Nephron (organoid): ENCODE measurements around the gene ZNF276.

Experiments
- H3K27ac Mint-ChIP-seq, 3 experiments: 2 replicates each; pipeline ENCODE4 v1.8.0; 2020; ENCODE audit warnings: mixed read lengths in 3 of 3, mild to moderate bottlenecking in 2 of 3, moderate library complexity in 1 of 3
- H3K27me3 Mint-ChIP-seq: 2 replicates; pipeline ENCODE4 v1.8.0; 2021; ENCODE audit warnings: low read depth, mild to moderate bottlenecking, moderate library complexity, mixed read lengths
- H3K36me3 Mint-ChIP-seq: 2 replicates; pipeline ENCODE4 v1.8.0; 2020; ENCODE audit warnings: low read depth, mixed read lengths
- H3K4me1 Mint-ChIP-seq: 2 replicates; pipeline ENCODE4 v1.8.0; 2020; ENCODE audit warnings: mixed read lengths
- H3K4me3 Mint-ChIP-seq, 3 experiments: 2 replicates each; pipeline ENCODE4 v1.8.0; 2020; ENCODE audit warnings: mild to moderate bottlenecking in 3 of 3, mixed read lengths in 3 of 3, moderate library complexity in 2 of 3
- H3K9me3 Mint-ChIP-seq: 2 replicates; pipeline ENCODE4 v1.8.0; 2020; ENCODE audit warnings: mixed read lengths
- TF ChIP-seq, protein P1 (sequence below), 3 experiments: fragments of 200-600 bp; sonication (generic); IDR thresholded peaks; one replicate each; pipeline ENCODE4 v1.5.0; 2021; ENCODE audit warnings: antibody characterized with exemption in 3 of 3; ENCODE audit not compliant: unreplicated experiment in 3 of 3

The ZNF276 gene

DNA sequence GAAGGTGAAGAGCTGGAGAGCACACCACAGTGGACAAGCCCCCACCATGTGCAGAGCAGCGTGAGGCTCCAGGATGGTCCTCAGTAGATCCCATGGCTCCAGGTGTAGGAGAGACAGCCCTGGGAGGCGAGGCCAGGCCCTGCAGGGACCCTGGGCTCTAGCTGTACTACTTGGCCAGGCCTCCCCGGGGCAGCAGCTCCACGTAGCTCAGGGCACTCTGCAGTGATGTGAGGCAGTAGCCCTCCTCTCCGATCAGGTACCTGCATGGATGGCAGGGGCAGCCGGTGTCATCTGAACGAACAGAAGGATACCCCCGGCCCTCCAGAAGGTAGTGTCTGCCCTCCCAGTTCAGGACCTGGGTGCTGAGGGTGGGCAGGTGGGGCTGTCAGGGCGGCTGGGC lies 13.6 kb upstream of the ZNF276 start:
- Mint-ChIP-seq H3K27me3 (peaks cover 13% of the 10 kb centered on the region), H3K4me1 (no peaks in the 10 kb centered on the region), H3K36me3 (no peaks in the 10 kb centered on the region), H3K9me3 (no peaks in the 10 kb centered on the region), H3K27ac (no peak overlapping the region), H3K4me3 (no peak overlapping the region)
- TF ChIP-seq, protein P1, sequence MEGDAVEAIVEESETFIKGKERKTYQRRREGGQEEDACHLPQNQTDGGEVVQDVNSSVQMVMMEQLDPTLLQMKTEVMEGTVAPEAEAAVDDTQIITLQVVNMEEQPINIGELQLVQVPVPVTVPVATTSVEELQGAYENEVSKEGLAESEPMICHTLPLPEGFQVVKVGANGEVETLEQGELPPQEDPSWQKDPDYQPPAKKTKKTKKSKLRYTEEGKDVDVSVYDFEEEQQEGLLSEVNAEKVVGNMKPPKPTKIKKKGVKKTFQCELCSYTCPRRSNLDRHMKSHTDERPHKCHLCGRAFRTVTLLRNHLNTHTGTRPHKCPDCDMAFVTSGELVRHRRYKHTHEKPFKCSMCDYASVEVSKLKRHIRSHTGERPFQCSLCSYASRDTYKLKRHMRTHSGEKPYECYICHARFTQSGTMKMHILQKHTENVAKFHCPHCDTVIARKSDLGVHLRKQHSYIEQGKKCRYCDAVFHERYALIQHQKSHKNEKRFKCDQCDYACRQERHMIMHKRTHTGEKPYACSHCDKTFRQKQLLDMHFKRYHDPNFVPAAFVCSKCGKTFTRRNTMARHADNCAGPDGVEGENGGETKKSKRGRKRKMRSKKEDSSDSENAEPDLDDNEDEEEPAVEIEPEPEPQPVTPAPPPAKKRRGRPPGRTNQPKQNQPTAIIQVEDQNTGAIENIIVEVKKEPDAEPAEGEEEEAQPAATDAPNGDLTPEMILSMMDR (IDR thresholded peaks at IDR 0.05; ENCODE audit: unreplicated experiment in 3 of 3) = no peak

DNA sequence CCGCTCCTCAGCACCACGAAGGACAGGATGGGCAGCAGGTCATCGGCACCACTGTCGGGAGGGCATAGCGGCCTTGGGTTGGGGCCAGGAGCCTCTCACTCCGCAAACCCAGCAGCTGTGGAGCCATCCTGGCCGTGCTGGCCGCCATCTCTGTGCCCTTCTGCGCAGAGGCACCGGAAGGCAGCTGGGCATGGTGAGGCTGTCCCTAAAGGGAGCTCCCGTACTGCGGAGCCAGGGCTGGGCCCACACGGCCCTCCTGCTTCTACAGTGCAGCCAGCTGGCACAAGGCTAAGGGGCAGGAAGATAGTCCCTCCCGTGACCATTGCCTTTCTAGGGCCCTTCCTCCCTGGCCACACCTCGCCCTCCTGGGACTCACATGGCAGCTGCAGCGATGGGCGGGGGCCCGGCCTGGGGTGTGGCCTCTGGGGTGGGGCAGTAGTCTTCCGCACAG lies 12.8 kb upstream of the ZNF276 start:
- Mint-ChIP-seq H3K4me3 (no peak overlapping the region), H3K9me3 (no peaks in the 10 kb centered on the region), H3K36me3 (no peaks in the 10 kb centered on the region), H3K4me1 (no peaks in the 10 kb centered on the region), H3K27ac (no peak overlapping the region), H3K27me3 (peaks cover 7% of the 10 kb centered on the region)
- TF ChIP-seq, protein P1 (IDR thresholded peaks at IDR 0.05; ENCODE audit: unreplicated experiment in 3 of 3) = no peak

DNA sequence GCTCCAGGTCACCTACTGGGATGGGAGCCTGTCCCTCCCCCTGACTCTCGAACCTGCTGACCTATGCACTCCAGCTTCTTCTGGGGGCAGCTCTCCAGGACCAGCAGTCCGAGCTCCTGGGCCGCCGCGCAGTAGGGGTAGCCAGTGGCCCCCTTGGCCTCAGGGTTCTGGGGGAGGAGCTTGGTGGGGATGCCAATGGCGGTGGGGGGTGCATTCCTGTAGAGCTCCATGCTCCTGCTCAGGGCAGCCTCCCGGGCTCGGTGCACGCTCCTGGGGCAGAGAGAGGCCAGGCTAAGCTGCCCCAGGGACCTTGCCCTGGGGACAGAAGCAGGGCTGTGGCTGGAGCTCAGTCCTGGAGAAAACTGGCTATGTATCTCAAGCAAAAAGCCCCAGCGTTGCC lies 12.2 kb upstream of the ZNF276 start:
- no peaks in the 10 kb centered on the region for H3K9me3 Mint-ChIP-seq
- no peaks in the 10 kb centered on the region for H3K36me3 Mint-ChIP-seq
- no peak overlapping the region for H3K4me3 Mint-ChIP-seq
- no peaks in the 10 kb centered on the region for H3K4me1 Mint-ChIP-seq
- peaks cover 4% of the 10 kb centered on the region for H3K27me3 Mint-ChIP-seq
- TF ChIP-seq, protein P1 (IDR thresholded peaks at IDR 0.05; ENCODE audit: unreplicated experiment in 3 of 3) = no peak
- no peak overlapping the region for H3K27ac Mint-ChIP-seq

DNA sequence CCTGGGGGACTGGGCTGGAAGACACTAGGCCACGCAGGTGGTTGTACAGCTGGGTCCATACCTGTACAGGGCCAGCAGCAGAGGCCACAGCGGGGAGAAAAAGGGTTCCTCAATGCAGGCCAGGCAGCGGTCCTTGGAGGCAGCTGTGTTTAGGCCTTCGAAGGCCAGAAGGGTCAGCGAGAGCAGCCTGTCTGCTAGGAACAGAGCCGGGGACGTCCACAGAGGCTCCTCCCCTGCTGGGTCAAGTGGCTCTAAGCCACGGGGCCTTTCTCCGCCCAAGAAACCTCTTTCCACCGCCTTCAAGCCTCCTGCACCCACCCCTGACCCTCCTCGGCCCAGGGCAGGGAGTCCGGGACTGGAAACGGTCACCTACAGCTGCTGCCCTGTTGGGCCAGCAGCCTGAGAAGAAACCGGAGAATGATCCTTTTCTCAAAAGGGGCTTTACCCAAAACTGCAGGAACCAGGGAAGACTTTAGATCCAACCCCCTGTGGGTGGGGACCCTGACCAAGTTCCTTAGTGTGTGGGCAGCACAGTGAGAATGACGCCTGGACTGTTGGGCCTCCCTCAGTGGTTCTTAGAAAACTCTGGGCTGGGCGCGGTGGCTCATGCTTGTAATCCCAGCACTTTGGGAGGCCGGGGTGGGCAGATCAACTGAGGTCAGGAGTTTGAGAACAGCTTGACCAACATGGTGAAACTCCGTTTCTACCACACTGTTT lies 11.5 kb upstream of the ZNF276 start:
- peaks cover 4% of the 10 kb centered on the region for H3K27me3 Mint-ChIP-seq
- H3K9me3 Mint-ChIP-seq = no peaks in the 10 kb centered on the region
- H3K4me3 Mint-ChIP-seq = peak overlapping the region; percentile 63 to 71 (median 64)
- H3K36me3 Mint-ChIP-seq = peaks cover 2% of the 10 kb centered on the region
- peak overlapping the region in 2 of 3 experiments; percentile 33 to 53 for H3K27ac Mint-ChIP-seq
- TF ChIP-seq, protein P1 (IDR thresholded peaks at IDR 0.05; ENCODE audit: unreplicated experiment in 3 of 3) = no peak
- peaks cover 2% of the 10 kb centered on the region for H3K4me1 Mint-ChIP-seq

DNA sequence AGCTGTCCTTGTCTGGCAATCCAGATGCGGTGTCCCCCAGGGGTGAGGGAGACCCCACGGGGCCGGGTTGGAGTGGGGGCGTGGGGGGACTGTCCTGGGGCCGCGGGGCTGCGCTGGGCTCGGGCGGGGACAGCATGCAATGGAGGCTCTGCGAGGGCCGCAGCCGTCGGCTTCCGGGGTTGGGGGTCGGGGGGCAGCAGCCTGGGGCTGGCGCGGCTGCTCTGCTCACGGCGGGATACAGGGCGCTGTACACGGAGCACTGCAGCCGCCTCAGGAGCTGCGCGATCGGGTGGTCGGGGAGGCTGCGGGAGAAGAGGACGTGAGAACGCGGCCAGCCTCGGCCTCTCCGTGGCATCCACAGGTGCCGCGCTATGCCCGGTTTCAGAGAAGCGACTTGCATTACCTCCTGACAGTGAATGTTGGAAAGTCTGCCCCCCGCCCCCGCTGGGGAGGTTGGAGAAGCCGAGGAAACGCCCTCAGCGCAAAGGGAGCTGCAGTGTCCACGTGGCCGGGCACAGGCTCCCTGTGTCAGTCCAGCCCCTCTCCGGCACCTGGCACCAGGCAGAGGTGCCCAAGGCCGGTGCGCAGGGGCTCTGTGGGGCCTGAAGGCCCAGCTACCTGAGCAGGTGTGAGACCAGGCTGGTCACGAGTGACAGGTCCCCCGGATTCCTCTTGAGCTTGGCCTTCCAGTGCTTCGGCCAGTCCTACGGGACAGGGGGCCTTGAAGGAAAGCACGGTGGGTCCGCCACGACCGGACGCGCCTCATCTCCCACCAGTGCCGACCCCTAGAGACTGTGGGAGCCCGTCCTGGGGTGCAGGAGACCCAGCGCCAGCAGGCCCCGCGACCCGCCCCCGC lies 10.4 kb upstream of the ZNF276 start:
- Mint-ChIP-seq H3K36me3 (peaks cover 5% of the 10 kb centered on the region), H3K9me3 (no peaks in the 10 kb centered on the region), H3K27ac (no peak overlapping the region), H3K27me3 (peaks cover under 1% of the 10 kb centered on the region), H3K4me1 (peaks cover 4% of the 10 kb centered on the region), H3K4me3 (no peak overlapping the region)
- TF ChIP-seq, protein P1 (IDR thresholded peaks at IDR 0.05; ENCODE audit: unreplicated experiment in 3 of 3) = no peak
